HTERT RPE-1 (cell line): Measurements from ENCODE around the gene APLP2.

ENCODE experiments used
- in situ Hi-C: fragments of 300-500 bp; cut with MboI; formaldehyde crosslinking; loops from 4 replicates; pipeline ENCODE4 v1.14.3; 2020; ENCODE audit warnings: low sequenced_read_pairs

The APLP2 gene

DNA sequence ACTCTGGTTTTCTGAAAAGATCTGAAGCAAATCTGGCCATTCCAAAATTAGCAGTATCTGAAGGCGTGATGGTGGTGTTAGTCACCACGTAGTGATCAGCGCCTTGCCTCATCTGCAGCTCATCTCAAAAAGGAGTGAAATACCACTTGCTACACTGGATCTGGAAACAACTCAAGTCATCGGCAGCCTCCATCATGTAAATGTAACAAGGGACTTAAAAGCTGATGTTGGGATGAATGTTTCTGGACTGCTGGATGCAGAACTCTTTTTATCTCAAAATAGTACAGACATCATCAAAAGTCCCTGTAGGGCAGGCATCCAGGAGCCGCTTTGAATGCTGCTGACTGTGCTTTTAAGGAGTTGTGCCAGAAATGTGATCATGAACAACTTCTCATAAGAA is 14.1 kb upstream of the APLP2 start:
- in situ Hi-C loops = no loop called here

- in situ Hi-C loops = no loop called here
These were observed 8.7 kb upstream of the APLP2 start for GRCh38 chr11:130061017-130061416.

GRCh38 chr11:130062026-130062425 is 7.7 kb upstream of the APLP2 start:
- in situ Hi-C loops = no loop called here

GRCh38 chr11:130063451-130063850 is 6.2 kb upstream of the APLP2 start:
- in situ Hi-C loops = no loop called here

DNA sequence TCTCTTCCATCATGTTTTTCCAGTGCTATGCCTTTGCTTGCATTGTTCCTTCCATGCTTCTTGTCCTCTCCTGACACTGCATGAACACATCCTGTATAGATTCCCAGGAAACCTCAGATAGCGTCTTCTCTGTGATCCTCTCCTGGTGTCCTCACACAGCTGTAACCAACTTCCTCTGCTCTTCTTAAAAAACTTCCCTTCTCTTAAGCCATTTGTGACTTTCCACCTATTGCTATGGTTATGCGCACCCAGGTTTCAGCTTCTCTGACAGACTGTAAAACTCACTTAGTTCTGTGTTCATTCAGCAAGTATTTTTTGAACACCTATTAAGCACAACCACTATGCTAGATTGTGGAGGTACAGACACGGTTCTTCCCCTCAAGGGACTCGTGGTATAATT is 5.1 kb upstream of the APLP2 start:
- in situ Hi-C loops = no loop called here

DNA sequence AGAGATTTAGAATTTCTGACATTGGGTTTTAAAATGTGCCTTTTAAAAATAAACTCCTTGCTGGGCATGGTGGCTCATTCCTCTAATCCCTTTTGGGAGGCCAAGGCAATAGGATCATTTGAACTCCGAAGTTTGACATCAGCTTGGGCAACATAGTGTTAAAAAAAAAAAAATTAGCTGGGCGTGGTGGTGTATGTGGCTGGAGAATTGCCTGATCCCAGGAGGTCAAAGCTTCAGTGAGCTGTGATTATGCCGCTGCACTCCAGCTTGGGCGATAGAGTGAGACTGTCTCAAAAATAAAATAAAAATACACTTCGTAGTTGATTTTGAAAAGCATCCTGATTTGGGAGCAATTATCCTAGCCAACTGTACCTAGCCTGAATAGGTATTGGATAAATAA is 3.4 kb upstream of the APLP2 start:
- in situ Hi-C loops = no loop called here

DNA sequence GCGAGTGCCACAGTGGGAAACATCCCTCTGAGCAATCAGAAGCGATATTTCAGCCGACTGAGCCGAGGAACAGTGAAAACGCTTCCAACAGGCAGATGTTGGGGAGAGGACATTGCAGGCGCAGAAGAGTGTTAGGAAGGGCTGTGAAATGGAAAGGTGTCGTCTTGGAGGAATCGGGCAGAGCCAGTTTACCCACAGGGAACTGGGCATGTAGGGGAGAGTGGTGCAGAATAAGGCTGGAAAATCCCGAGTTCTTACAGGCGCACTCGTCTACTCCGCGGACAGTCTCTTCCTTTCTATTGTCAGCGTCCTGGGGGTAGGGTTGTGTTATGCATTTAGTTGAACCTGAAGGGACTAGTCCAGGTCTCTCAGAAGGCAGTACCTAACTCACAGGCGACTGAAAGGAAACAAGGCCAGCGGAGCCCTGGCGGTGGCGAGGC is 1.1 kb upstream of the APLP2 start:
- in situ Hi-C loops = no loop called here

DNA sequence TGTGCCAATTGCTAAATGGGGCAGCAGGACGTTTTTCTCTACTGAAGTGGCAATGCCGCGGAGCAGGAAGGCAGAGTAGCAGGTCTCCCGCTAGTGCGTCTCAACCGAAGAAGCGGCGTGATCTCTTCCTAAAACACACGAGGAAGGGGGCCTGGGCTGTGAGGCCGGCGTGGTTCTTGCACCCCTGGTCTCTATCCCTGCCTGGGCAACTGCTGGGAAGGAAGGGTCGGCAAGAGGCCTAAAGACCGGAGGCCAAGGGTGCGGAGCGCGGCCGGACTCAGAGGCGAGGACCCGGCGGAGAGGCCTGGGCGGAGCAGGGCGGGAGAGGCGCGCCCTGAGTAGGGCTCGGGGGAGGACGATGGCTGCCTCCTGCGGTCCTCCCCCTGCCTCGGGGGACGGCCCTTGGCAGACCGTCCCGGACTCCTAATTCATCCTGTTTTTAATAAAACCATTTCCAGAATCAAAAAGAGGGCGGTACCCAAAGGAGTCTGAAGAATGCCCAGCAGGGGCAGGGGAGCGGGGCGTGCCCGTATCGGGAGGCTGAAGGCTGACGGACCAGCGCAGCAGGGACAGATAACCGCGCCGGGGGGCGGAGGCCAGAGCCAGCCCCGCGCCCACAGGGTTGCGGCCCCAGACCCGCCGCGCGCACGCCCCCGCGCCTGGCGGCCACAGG is 572 bp upstream of the APLP2 start:
- in situ Hi-C loops = no loop called here

- in situ Hi-C loops = no loop called here
These were observed 583 bp downstream of the APLP2 start for GRCh38 chr11:130070109-130070845.

DNA sequence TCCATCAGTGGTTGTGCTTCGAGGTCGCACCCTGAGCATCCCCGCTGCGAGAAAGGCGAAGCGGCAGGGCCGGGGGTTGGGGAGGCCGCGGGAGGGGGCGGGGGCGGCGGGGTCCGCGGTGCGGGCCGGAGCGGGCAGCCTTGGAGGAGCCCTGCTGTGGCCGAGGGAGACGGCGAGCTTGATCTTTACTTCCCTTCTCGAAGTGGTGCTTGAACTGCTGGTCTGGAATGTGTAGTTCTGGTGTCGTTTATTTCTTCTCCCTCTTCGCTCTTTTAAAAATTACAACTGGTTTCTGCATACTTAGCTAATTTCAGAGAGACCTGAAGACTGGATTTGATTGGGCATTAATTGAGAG is 1.1 kb downstream of the APLP2 start:
- in situ Hi-C loops = no loop called here

DNA sequence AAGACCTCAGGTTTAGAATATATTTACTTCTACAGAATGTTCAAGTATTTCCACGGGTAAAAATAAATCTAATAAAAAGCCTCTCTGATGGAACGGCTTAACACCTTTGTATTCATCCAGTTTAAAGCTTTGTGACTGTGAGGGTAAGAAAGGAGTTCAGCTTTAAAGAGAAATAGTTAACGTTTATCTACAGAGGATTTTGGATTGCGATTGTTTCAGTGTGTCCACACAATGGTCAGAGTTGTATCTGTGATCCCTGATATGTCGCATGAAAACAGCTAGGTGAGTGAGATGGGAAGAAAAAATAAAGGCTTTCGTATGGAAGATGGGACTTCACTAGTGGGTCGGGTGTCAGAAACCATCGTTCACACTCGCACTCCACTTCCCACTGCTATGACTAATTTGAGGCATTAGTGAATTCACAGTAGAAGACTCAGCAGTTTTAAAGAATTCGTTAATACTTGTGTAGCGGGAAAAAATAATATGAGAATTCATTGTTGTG is 1.6 kb downstream of the APLP2 start:
- in situ Hi-C loops = no loop called here

DNA sequence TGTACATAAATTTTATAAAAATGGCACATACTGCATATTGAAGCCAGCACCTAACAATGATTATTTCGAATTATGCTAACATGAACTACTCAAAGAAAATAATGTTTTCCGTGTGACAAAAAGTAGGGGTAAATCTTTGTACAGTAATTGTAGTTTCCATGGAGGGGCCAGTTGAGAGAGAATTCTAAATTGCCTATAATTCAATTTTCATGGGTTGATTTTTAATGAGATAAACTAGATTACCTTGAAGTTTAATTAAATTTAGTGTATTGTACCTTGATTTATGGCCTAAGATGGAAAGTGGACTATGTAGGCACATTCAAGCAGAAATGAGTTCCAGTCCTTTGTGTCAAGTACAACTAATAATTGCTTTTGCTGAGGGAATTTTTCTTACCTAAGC is 5.0 kb downstream of the APLP2 start:
- in situ Hi-C loops = no loop called here

DNA sequence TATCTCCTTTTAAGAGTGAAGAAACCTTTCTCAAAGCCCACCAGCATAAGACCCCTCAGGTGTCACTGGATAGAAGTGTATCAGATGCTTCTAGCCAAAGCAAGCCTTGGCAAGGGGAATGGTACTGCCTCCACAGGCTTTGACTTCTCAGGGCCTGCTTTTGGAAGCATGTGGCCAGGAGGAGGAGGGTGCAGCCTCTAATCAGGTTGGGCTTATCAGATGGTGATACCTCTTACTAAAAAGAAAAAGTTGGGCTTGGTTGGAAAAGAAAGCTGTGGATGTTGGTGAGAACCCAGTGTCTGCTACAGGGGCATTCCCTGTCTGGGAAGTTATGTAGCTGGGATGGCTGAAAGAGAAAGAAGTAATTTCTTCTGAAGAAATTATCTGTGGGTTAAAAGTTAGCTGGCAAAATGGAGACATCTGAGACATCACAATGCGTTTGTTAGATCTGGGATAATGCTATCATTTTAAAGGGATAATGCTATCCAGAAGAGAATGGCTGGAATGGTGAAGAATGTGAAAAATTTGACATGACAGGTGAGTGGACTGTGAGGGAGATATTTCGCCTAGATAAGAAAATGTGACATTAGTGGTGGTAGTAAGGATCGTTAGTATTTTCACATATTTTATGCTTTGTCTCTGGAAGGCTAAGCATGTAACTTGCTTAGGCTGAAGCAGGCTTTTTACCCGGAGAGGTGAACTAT is 7.2 kb downstream of the APLP2 start:
- in situ Hi-C loops = no loop called here

GRCh38 chr11:130077671-130078070 is 8.0 kb downstream of the APLP2 start:
- in situ Hi-C loops = no loop called here

GRCh38 chr11:130078080-130078479 is 8.4 kb downstream of the APLP2 start:
- in situ Hi-C loops = no loop called here

DNA sequence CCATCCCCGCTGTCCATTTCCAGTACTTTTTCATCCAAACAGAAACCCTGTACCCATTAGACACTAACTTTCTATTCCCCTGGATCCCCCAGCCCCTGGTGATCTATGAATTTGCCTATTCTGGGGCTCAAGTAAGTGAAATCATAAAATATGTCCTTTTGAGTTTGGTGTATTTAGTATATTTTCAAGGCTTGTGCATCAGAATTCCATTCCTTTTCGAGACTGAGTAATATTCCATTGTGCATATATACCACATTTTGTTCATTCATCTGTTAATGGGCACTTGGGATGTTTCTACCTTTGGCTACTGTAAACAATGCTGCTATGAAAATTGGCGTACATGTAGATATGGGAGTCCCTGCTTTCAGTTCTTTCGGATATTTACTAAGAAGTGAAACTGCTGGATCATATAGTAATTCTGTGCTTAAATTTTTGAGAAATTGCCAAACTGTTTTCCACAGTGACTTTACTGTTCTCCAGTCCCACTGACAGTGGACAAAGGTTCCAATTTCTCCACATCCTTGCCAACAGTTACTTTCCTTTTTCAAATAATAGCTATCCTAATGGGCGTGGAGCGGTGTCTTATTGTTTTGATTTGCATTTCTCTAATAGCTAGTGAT is 16.1 kb downstream of the APLP2 start:
- in situ Hi-C loops = no loop called here

DNA sequence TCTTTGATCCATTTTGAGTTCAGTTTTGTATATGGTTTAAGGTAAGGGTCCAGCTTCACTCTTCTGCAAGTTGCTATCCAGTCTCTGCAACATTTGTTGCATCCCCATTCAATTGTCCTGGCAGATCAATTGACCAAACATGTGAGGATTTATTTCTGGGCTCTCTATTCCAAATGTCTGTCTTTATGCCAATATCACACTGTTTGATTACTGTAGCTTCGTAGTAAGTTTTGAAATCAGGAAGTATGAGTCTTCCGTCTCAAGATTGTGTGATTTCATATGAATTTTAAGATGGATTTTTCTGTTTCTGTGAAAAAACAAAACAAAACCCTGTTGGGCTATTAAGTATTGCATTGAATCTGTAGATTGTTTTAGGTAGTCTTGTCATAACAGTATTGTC is 17.0 kb downstream of the APLP2 start:
- in situ Hi-C loops = no loop called here

DNA sequence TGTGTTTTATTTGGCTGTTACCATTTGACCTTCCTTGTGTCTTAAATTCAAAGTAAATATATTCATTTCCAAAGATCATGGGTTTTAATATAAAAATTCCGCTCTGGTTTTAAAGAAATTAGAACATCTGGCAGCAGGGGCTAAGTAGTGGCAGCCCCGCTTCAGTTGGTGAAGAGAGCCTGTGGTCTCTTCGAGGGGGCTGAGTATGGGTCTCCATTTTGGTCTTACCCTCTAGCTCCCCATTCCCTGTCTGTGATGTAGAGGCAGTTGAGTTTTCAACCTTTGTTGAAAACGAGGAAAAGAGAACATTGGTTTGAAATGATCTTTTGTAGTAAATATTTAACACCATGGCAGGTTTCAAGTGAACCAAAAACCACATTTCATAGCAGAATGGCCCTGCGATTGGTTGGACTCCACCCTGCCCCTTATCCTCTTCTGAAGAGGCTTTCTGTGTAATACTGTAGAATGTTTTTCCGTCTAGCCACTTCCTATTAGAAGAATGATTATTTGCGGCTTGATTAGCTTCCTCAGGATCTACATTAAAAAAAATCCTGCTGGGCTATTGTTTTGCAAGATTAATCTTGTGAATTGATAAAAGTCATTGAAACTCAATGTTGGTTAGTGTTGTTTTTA is 17.7 kb downstream of the APLP2 start:
- in situ Hi-C loops = no loop called here

DNA sequence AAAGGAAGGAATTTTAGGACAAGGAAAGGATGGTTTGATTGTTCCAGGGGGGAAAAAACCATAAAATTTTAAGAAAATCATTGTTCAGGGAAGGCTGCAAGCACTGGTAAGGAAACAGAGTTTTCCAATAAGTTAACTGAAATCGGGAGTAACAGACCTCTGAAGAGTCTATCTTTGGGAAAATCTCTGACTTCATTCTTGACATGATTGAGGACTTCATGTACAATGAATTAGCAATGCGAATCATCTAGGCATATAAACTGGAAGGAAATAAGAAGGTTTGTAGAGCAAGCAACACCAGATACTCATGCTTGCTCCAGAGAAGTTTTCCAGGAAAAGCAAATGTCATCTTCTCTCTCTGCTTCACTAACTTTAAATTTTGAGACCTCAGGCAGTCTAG is 18.5 kb downstream of the APLP2 start:
- in situ Hi-C loops = no loop called here

- in situ Hi-C loops = no loop called here
These were observed 19.4 kb downstream of the APLP2 start for GRCh38 chr11:130088919-130089673.
